ENCODE results near the gene SIGLEC1.
A peak's percentile ranks its signal among the peaks of the same experiment; 100 is the strongest.

The SIGLEC1 gene

GRCh38 chr20:3728876-3729275, 16.5 kb upstream of the SIGLEC1 start:
- FAIRE-seq = no peak
- DNase-seq (ENCODE audit: low spot score) = no peak

GRCh38 chr20:3728354-3728753, 16.0 kb upstream of the SIGLEC1 start:
- no peak for DNase-seq (ENCODE audit: low spot score)
- FAIRE-seq = no peak

GRCh38 chr20:3727401-3728021, 15.1 kb upstream of the SIGLEC1 start:
- FAIRE-seq = no peak
- no peak for DNase-seq (ENCODE audit: low spot score)

- FAIRE-seq = no peak
Measured at GRCh38 chr20:3724356-3724755, 12.0 kb upstream of the SIGLEC1 start.

GRCh38 chr20:3723284-3723683, 10.9 kb upstream of the SIGLEC1 start:
- FAIRE-seq (no peak), DNase-seq (ENCODE audit: low spot score) (no peak)

More at GRCh38 chr20:3724356-3724755, 12.0 kb upstream of the SIGLEC1 start:
- no peak for DNase-seq (ENCODE audit: low spot score)

- no peak for DNase-seq (ENCODE audit: low spot score)
- FAIRE-seq = no peak
Measured at GRCh38 chr20:3721912-3722311, 9.5 kb upstream of the SIGLEC1 start.

GRCh38 chr20:3720626-3721025, 8.2 kb upstream of the SIGLEC1 start:
- DNase-seq (ENCODE audit: low spot score) (no peak), FAIRE-seq (no peak)

- DNase-seq (ENCODE audit: low spot score) = no peak
- FAIRE-seq = no peak
Measured at GRCh38 chr20:3720068-3720467, 7.7 kb upstream of the SIGLEC1 start.

GRCh38 chr20:3719046-3719445, 6.6 kb upstream of the SIGLEC1 start:
- no peak for FAIRE-seq
- DNase-seq (ENCODE audit: low spot score) = no peak

- FAIRE-seq (no peak), DNase-seq (ENCODE audit: low spot score) (peak; percentile 18)
Measured at GRCh38 chr20:3716195-3716834, 3.9 kb upstream of the SIGLEC1 start.

GRCh38 chr20:3714092-3714491, 1.7 kb upstream of the SIGLEC1 start:
- DNase-seq (ENCODE audit: low spot score) (no peak), FAIRE-seq (no peak)

- DNase-seq (ENCODE audit: low spot score) (no peak), FAIRE-seq (no peak)
Measured at GRCh38 chr20:3711484-3711941, 887 bp downstream of the SIGLEC1 start.

- no peak for DNase-seq (ENCODE audit: low spot score)
- no peak for FAIRE-seq
Measured at GRCh38 chr20:3710703-3711483, 1.5 kb downstream of the SIGLEC1 start.

- no peak for FAIRE-seq
- no peak for DNase-seq (ENCODE audit: low spot score)
Measured at GRCh38 chr20:3710011-3710466, 2.4 kb downstream of the SIGLEC1 start.

GRCh38 chr20:3707508-3707899, 4.9 kb downstream of the SIGLEC1 start:
- no peak for DNase-seq (ENCODE audit: low spot score)
- FAIRE-seq = no peak

- DNase-seq (ENCODE audit: low spot score) (no peak), FAIRE-seq (no peak)
Measured at GRCh38 chr20:3706774-3707507, 5.5 kb downstream of the SIGLEC1 start.

- no peak for FAIRE-seq
- DNase-seq (ENCODE audit: low spot score) = no peak
Measured at GRCh38 chr20:3705970-3706739, 6.2 kb downstream of the SIGLEC1 start.

- DNase-seq (ENCODE audit: low spot score) (no peak), FAIRE-seq (no peak)
Measured at GRCh38 chr20:3705491-3705969, 6.9 kb downstream of the SIGLEC1 start.

GRCh38 chr20:3704087-3704486, 8.3 kb downstream of the SIGLEC1 start:
- FAIRE-seq (no peak), DNase-seq (ENCODE audit: low spot score) (no peak)

- no peak for FAIRE-seq
- no peak for DNase-seq (ENCODE audit: low spot score)
Measured at GRCh38 chr20:3702611-3703391, 9.6 kb downstream of the SIGLEC1 start.
